Subcutaneous adipose tissue (tissue), 4 donors: ENCODE measurements around the gene CLEC2D. TPM values are rescaled to one million over a fixed set of nuclear protein-coding genes. Genes with fewer than 3 reads are reported as not detected.

ENCODE experiments used
- CTCF ChIP-seq: fragments of 450-650 bp; IDR thresholded peaks from one replicate; pipeline ENCODE4 v1.5.1; 2016; ENCODE audit warnings: low read depth, mild to moderate bottlenecking, control low read depth, antibody characterized with exemption, moderate library complexity
- total RNA-seq, 4 donors: library from RNA; depleted of rRNA; stranded (reverse); fragments of >200 nt; gene quantifications; one replicate each; pipeline ENCODE4 v1.1.0, GENCODE V29; 2016

Gene CLEC2D
- total RNA-seq, 4 donors from 2014 or later: 16.0 to 23.8 (median 18.7) TPM

- no peak for TF ChIP-seq CTCF
These were observed 7.0 kb upstream of the CLEC2D start for GRCh38 chr12:9662488-9662887.

GRCh38 chr12:9667403-9668160 lies 1.9 kb upstream of the CLEC2D start:
- TF ChIP-seq CTCF: no peak

GRCh38 chr12:9668161-9669018 lies 1.1 kb upstream of the CLEC2D start:
- no peak for TF ChIP-seq CTCF

- no peak for TF ChIP-seq CTCF
These were observed 540 bp upstream of the CLEC2D start for GRCh38 chr12:9669019-9669326.

- no peak for TF ChIP-seq CTCF
These were observed 4.1 kb downstream of the CLEC2D start for GRCh38 chr12:9673404-9674225.

GRCh38 chr12:9674226-9674590 lies 4.7 kb downstream of the CLEC2D start:
- TF ChIP-seq CTCF: no peak

GRCh38 chr12:9685915-9686314 lies 16.4 kb downstream of the CLEC2D start:
- no peak for TF ChIP-seq CTCF
